BLaER1 (cell line): Measurements from ENCODE around the gene SEC24C.
"Not testable (repeated sequence)": the region's sequence is repeated elsewhere in the genome, so short reads cannot be mapped to it uniquely, and the experiment has no call there.

Experiments
- H3K27ac ChIP-seq: shearing (Covaris generic); formaldehyde crosslinking; 2 replicates; pipeline ENCODE4 v1.8.1; 2022
- H3K27me3 ChIP-seq: shearing (Covaris generic); formaldehyde crosslinking; 2 replicates; pipeline ENCODE4 v1.8.1; 2022
- H3K36me3 ChIP-seq: shearing (Covaris generic); formaldehyde crosslinking; 2 replicates; pipeline ENCODE4 v1.8.1; 2022
- H3K4me1 ChIP-seq: shearing (Covaris generic); formaldehyde crosslinking; 2 replicates; pipeline ENCODE4 v1.8.1; 2022
- H3K4me2 ChIP-seq: shearing (Covaris generic); formaldehyde crosslinking; 2 replicates; pipeline ENCODE4 v1.8.1; 2022
- H3K4me3 ChIP-seq: shearing (Covaris generic); formaldehyde crosslinking; 2 replicates; pipeline ENCODE4 v1.8.1; 2022
- H3K9ac ChIP-seq: shearing (Covaris generic); formaldehyde crosslinking; 2 replicates; pipeline ENCODE4 v1.8.1; 2022
- H3K9me3 ChIP-seq: shearing (Covaris generic); formaldehyde crosslinking; 2 replicates; pipeline ENCODE4 v1.8.1; 2022
- H4K20me1 ChIP-seq: shearing (Covaris generic); formaldehyde crosslinking; 2 replicates; pipeline ENCODE4 v1.8.1; 2022
- Cebpa-rat ChIP-seq: shearing (Covaris generic); IDR thresholded peaks from 2 replicates; pipeline ENCODE4 v1.8.1; 2022

The SEC24C gene

GRCh38 chr10:73743905-73744663 is at the start of gene SEC24C:
SEC24C (plus strand) TSS chr10:73744372; CDS start chr10:73746833, 2,461 bp downstream.
- Histone ChIP-seq H3K4me1 (peaks cover 37% of the 10 kb centered on the region), H3K27me3 (no peaks in the 10 kb centered on the region), H4K20me1 (peaks cover 30% of the 10 kb centered on the region; the same call in 1 of the 2 replicates), H3K9ac (peak within 1 kb of the TSS; percentile 91), H3K4me2 (peak within 1 kb of the TSS; percentile 96), H3K4me3 (peak within 1 kb of the TSS; percentile 91), H3K27ac (peak within 1 kb of the TSS; percentile 91), H3K36me3 (peaks cover 55% of the 10 kb centered on the region), H3K9me3 (no peaks in the 10 kb centered on the region)
- no peak for TF ChIP-seq Cebpa-rat

GRCh38 chr10:73695302-73695701 is 48.9 kb upstream of the SEC24C start:
- H3K4me2 ChIP-seq, H4K20me1 ChIP-seq, H3K4me3 ChIP-seq, H3K4me1 ChIP-seq, H3K9me3 ChIP-seq, H3K9ac ChIP-seq, H3K36me3 ChIP-seq, H3K27ac ChIP-seq, H3K27me3 ChIP-seq: not testable (repeated sequence)

DNA sequence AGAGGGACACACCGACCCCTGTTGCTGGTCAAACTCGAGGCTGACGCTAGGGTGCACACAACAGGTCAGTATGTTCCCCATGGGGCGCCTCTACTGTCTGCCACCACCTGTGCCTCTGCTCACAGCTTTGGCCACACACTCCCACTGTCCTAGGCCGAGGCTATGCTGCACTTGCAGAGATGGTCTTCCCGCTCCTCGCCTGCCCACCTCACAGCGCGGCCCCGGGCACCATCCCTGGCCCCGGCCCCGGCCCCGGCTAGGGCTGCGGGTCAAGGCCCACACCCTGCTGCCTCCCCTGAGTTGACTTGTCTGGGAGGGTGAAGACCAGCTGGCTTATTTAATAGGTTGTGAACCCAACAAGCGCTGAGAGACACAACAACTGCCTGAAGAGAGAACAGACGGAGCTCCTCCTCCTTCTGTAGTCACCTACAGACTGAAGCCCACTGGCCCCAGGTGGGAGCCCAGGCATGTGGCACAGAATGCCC is 46.5 kb upstream of the SEC24C start, which contains the start of gene AGAP5:
Gene AGAP5 (minus strand): TSS at position 435 of the 485 bp plus-strand sequence. CDS start 354 bp downstream, at position 81.
- not testable (repeated sequence) for H3K4me3 ChIP-seq, H3K9me3 ChIP-seq, H3K9ac ChIP-seq, H3K4me1 ChIP-seq, H3K27me3 ChIP-seq, H3K4me2 ChIP-seq, H3K36me3 ChIP-seq, H3K27ac ChIP-seq, H4K20me1 ChIP-seq

DNA sequence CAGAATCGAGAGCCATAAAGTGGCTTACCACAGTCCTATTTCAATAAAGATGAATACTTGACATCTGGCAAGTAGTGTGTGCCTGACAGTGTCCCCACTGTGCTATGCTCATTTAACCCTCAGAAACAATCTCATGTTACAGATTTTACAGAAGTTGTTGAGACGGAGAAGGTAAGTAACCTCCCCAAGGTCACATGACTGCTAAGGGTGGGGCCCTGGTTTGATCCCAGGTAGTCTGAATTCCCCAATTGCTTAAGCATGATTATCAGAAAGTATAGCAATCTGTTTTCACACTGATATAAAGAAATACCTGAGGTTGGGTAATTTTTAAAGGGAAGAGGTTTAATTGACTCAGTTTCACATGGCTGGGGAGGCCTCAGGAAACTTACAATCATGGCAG is 45.4 kb upstream of the SEC24C start:
- H3K9ac ChIP-seq, H3K36me3 ChIP-seq, H3K27me3 ChIP-seq, H3K27ac ChIP-seq, H3K4me3 ChIP-seq, H3K4me2 ChIP-seq, H3K4me1 ChIP-seq, H3K9me3 ChIP-seq, H4K20me1 ChIP-seq: not testable (repeated sequence)

GRCh38 chr10:73703924-73704323 is 40.2 kb upstream of the SEC24C start:
- H3K4me3 ChIP-seq, H3K4me2 ChIP-seq, H3K27me3 ChIP-seq, H3K36me3 ChIP-seq, H3K9ac ChIP-seq, H3K4me1 ChIP-seq, H3K27ac ChIP-seq, H3K9me3 ChIP-seq, H4K20me1 ChIP-seq: not testable (repeated sequence)

DNA sequence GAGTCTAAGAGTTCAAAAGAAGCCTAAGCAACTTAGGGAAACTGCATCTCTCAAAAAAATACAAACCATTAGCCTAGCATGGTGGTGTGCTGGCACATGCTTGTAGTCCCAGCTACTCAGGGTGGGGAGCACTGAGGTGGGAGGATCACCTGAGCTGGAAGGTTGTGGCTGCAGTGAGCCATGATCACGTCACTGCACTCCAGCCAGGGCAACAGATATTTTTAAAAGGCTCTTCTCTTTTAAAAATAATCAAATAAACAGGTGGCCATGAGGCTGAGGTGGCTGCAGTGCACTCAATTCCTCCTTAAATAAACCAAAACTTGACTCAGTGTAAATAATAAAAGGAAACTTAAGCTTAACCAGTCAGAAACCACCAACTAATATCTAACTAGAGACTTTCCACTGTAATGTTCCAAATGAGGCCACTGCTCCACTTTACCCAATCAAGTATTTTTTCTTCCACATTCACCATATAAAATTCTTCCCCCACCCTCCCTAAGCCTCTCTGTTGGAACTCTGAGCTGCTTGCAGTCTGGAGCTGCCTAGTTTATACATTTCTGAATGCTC is 38.6 kb upstream of the SEC24C start:
- H3K4me3 ChIP-seq, H3K9me3 ChIP-seq, H4K20me1 ChIP-seq, H3K4me1 ChIP-seq, H3K27me3 ChIP-seq, H3K4me2 ChIP-seq, H3K27ac ChIP-seq, H3K9ac ChIP-seq: not testable (repeated sequence)
- H3K36me3 ChIP-seq, result peaks cover 11% of the 10 kb centered on the region; the same call in 1 of the 2 replicates

DNA sequence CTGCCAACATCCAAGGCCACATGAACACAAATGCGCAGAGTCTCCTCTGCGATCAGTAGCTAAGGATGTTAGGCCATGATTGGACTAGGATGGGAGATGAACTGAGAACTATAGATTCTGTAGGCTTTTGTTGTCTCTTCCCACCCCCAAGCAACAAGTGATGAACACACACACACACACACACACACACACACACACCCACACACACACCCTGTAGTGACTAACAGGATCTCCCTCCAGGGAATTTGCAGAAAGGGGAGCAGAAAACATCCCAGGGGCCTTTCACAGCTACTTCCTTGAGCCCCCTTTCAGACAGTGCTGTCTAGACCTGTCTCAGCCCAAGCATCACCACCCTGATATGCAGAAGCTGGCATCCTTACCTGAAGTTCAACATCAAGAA is 37.7 kb upstream of the SEC24C start:
- not testable (repeated sequence) for H3K4me1 ChIP-seq, H3K27ac ChIP-seq, H3K4me3 ChIP-seq, H3K9me3 ChIP-seq, H3K9ac ChIP-seq, H3K27me3 ChIP-seq, H3K4me2 ChIP-seq, H4K20me1 ChIP-seq
- H3K36me3 ChIP-seq, result peaks cover 11% of the 10 kb centered on the region; the same call in 1 of the 2 replicates

GRCh38 chr10:73707628-73708027 is 36.5 kb upstream of the SEC24C start:
- peaks cover 18% of the 10 kb centered on the region; the same call in 1 of the 2 replicates for H3K36me3 ChIP-seq
- not testable (repeated sequence) for H3K4me1 ChIP-seq, H3K27ac ChIP-seq, H4K20me1 ChIP-seq, H3K4me3 ChIP-seq, H3K9ac ChIP-seq, H3K9me3 ChIP-seq, H3K27me3 ChIP-seq, H3K4me2 ChIP-seq

DNA sequence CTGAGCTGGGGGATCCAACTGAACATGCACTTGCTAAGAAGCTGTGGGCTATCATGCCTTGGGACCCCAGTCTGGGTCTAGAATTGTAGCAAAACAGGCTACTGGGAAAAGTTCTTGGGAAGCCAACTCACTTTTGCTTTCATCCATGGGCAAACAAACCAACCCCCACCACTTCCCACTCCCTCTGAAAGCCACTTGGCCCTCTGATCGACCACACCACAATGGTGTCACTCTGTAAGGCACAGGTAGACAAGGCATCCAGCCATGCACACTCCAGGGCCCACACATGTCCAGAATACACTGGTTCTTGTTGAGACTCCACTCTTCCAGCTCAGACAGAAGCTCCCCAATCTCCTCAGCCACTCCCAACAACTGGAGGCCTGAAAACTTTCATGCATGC is 36.0 kb upstream of the SEC24C start:
- H4K20me1 ChIP-seq, H3K4me3 ChIP-seq, H3K9me3 ChIP-seq, H3K9ac ChIP-seq, H3K27me3 ChIP-seq, H3K27ac ChIP-seq, H3K4me2 ChIP-seq, H3K4me1 ChIP-seq: not testable (repeated sequence)
- H3K36me3 ChIP-seq, result peaks cover 22% of the 10 kb centered on the region; the same call in 1 of the 2 replicates

DNA sequence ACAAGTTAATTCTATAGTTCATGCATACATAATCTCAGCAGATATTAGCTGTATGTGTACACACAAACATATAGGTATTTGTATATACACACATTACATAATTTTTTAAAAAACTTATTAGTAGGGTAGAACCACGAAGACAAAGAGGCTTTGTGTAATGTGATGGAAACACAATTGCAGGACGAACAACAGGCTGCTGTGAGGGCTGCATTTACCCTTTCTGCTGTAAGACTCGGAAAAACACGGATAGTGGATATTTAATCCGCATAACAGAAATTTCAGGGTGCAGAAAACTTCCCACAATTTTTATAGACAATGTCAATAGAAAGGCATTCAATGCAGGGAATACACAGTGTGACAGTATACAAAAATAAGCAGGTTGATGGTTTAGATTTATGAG is 32.5 kb upstream of the SEC24C start:
- not testable (repeated sequence) for H3K9me3 ChIP-seq, H3K27me3 ChIP-seq, H4K20me1 ChIP-seq, H3K27ac ChIP-seq, H3K9ac ChIP-seq, H3K4me3 ChIP-seq, H3K4me2 ChIP-seq, H3K4me1 ChIP-seq
- H3K36me3 ChIP-seq, result peaks cover 33% of the 10 kb centered on the region

GRCh38 chr10:73713912-73714311 is 30.3 kb upstream of the SEC24C start:
- H4K20me1 ChIP-seq, H3K9ac ChIP-seq, H3K27ac ChIP-seq, H3K9me3 ChIP-seq, H3K4me2 ChIP-seq, H3K4me3 ChIP-seq, H3K27me3 ChIP-seq: not testable (repeated sequence)
- peaks cover 44% of the 10 kb centered on the region for H3K36me3 ChIP-seq
- H3K4me1 ChIP-seq, result peaks cover 15% of the 10 kb centered on the region

DNA sequence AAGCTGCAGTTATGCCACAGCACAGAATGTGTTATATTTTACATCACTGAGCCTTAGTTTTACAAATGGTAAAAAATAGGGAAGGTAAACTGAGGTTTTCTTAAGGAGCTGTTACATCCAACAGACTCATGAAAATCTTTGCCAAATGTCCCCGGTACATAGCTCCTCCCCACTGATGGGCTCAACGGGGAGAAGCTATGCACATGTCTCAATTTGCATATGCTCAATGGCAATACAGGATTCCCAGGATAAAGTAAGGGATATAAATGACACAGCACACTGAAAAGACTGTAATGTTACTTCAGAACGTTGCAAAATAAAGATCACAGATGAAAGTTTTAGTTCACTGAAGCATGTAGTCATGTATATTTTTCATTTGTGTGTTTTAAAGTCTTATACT is 29.7 kb upstream of the SEC24C start:
- not testable (repeated sequence) for H3K4me2 ChIP-seq, H3K9me3 ChIP-seq, H4K20me1 ChIP-seq

GRCh38 chr10:73715179-73716156 is 28.7 kb upstream of the SEC24C start:
- not testable (repeated sequence) for H4K20me1 ChIP-seq, H3K27ac ChIP-seq, H3K9me3 ChIP-seq, H3K4me3 ChIP-seq, H3K27me3 ChIP-seq, H3K9ac ChIP-seq, H3K4me2 ChIP-seq
- peaks cover 15% of the 10 kb centered on the region for H3K4me1 ChIP-seq
- H3K36me3 ChIP-seq, result peaks cover 52% of the 10 kb centered on the region

More for the DNA sequence above, 29.7 kb upstream of the SEC24C start:
- Histone ChIP-seq H3K4me1 (peaks cover 15% of the 10 kb centered on the region), H3K36me3 (peaks cover 49% of the 10 kb centered on the region)
- not testable (repeated sequence) for H3K9ac ChIP-seq, H3K4me3 ChIP-seq, H3K27ac ChIP-seq, H3K27me3 ChIP-seq
